ENCODE results near the gene ZNF524. TPM values are rescaled to one million over a fixed set of nuclear protein-coding genes. Genes with fewer than 3 reads are reported as not detected.

ZNF524 gene
- total RNA-seq, 1 donor from 2014 or later = 6.3 TPM

DNA sequence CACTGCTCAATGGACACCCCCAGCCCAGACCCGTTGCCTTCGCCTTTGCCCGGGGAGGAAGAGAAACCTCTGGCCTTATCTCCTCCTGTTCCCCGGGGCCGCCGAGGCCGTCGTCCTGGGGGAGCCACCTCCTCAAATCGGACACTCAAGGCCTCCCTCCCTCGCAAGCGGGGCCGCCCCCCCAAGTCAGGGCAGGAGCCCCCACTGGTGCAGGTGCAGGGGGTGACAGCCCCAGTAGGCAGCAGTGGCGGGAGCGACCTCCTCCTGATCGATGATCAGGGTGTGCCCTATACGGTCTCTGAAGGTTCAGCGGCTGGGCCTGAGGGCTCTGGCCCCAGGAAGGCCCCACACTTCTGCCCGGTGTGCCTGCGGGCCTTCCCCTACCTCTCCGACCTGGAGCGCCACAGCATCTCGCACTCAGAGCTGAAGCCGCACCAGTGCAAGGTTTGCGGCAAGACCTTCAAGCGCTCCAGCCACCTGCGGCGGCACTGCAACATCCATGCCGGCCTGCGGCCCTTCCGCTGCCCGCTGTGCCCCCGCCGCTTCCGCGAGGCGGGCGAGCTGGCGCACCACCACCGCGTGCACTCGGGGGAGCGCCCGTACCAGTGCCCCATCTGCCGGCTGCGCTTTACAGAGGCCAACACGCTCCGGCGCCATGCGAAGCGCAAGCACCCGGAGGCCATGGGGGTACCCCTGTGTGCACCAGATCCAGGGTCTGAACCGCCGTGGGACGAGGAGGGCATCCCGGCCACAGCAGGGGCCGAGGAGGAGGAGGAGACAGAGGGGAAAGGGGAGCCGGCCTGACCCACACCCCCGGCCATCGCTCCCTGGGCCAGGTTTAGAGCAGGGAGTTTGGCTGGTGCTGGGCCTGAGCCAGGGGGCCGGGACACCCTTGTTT, 2.3 kb downstream of the ZNF524 start:
- H3K4me3 Mint-ChIP-seq (ENCODE audit: unreplicated experiment) = no peak overlapping the region
- no peak for FAIRE-seq

GRCh38 chr19:55603115-55603514, 3.0 kb downstream of the ZNF524 start:
- peaks cover 5% of the 10 kb centered on the region for H3K9me3 Mint-ChIP-seq (ENCODE audit: unreplicated experiment)
- peaks cover 19% of the 10 kb centered on the region for H3K4me1 Mint-ChIP-seq (ENCODE audit: low read depth, unreplicated experiment)

More for the DNA sequence above, 2.3 kb downstream of the ZNF524 start:
- peaks cover 5% of the 10 kb centered on the region for H3K9me3 Mint-ChIP-seq (ENCODE audit: unreplicated experiment)
- no peaks in the 10 kb centered on the region for H3K27me3 ChIP-seq (ENCODE audit: insufficient read depth, low read length)
- peaks cover 11% of the 10 kb centered on the region for H4K20me1 ChIP-seq (ENCODE audit: insufficient read depth, low read length)
- H3K27ac ChIP-seq (ENCODE audit: low read depth, low read length) = no peak overlapping the region
- no peaks in the 10 kb centered on the region for H3K36me3 ChIP-seq (ENCODE audit: insufficient read depth, low read length)
- DNase-seq (ENCODE audit: low read depth) = no peak
- H2AFZ ChIP-seq (ENCODE audit: low read depth, low read length) = no peak overlapping the region
- H3K4me3 ChIP-seq (ENCODE audit: insufficient read depth, low read depth, low read length) = no peak overlapping the region
- no peak for TF ChIP-seq CTCF (IDR thresholded peaks at IDR 0.05; ENCODE audit: insufficient read depth, low read depth, low read length)
- no peak for TF ChIP-seq EZH2 (IDR thresholded peaks at IDR 0.05; ENCODE audit: insufficient read depth, low read length)
- peaks cover 27% of the 10 kb centered on the region for H3K79me2 ChIP-seq (ENCODE audit: insufficient read depth, low read length)
- peaks cover 14% of the 10 kb centered on the region for H3K4me1 ChIP-seq (ENCODE audit: insufficient read depth, low read length)
- H3K9ac ChIP-seq (ENCODE audit: low read length) = no peak overlapping the region
- H3K9me3 ChIP-seq (ENCODE audit: insufficient read depth, low read depth, low read length) = no peaks in the 10 kb centered on the region
- no peaks in the 10 kb centered on the region for H3K27me3 Mint-ChIP-seq (ENCODE audit: low read depth, unreplicated experiment)
- H3K4me1 Mint-ChIP-seq (ENCODE audit: low read depth, unreplicated experiment) = peaks cover 15% of the 10 kb centered on the region
- H3K36me3 Mint-ChIP-seq (ENCODE audit: low read depth, unreplicated experiment) = peaks cover 10% of the 10 kb centered on the region
- H3K4me2 ChIP-seq (ENCODE audit: low read length) = no peak overlapping the region
- H3K27ac Mint-ChIP-seq (ENCODE audit: unreplicated experiment) = no peak overlapping the region

More at GRCh38 chr19:55603115-55603514, 3.0 kb downstream of the ZNF524 start:
- Mint-ChIP-seq H3K36me3 (ENCODE audit: low read depth, unreplicated experiment) (peaks cover 7% of the 10 kb centered on the region), H3K27me3 (ENCODE audit: low read depth, unreplicated experiment) (no peaks in the 10 kb centered on the region), H3K27ac (ENCODE audit: unreplicated experiment) (no peak overlapping the region), H3K4me3 (ENCODE audit: unreplicated experiment) (no peak overlapping the region)
- H3K27ac ChIP-seq (ENCODE audit: low read depth, low read length) = no peak overlapping the region
- H3K4me1 ChIP-seq (ENCODE audit: insufficient read depth, low read length) = peaks cover 14% of the 10 kb centered on the region
- no peak overlapping the region for H3K4me2 ChIP-seq (ENCODE audit: low read length)
- H3K9me3 ChIP-seq (ENCODE audit: insufficient read depth, low read depth, low read length) = no peaks in the 10 kb centered on the region
- no peaks in the 10 kb centered on the region for H3K27me3 ChIP-seq (ENCODE audit: insufficient read depth, low read length)
- TF ChIP-seq CTCF (IDR thresholded peaks at IDR 0.05; ENCODE audit: insufficient read depth, low read depth, low read length) = no peak
- no peak for TF ChIP-seq EZH2 (IDR thresholded peaks at IDR 0.05; ENCODE audit: insufficient read depth, low read length)
- H4K20me1 ChIP-seq (ENCODE audit: insufficient read depth, low read length) = peaks cover 19% of the 10 kb centered on the region
- H3K36me3 ChIP-seq (ENCODE audit: insufficient read depth, low read length) = no peaks in the 10 kb centered on the region
- FAIRE-seq (no peak), DNase-seq (ENCODE audit: low read depth) (no peak)
- H3K79me2 ChIP-seq (ENCODE audit: insufficient read depth, low read length) = peaks cover 32% of the 10 kb centered on the region
- no peak overlapping the region for H2AFZ ChIP-seq (ENCODE audit: low read depth, low read length)
- no peak overlapping the region for H3K4me3 ChIP-seq (ENCODE audit: insufficient read depth, low read depth, low read length)
- H3K9ac ChIP-seq (ENCODE audit: low read length) = no peak overlapping the region
